ENCODE results near the gene SPATS1. TPM values are rescaled to one million over a fixed set of nuclear protein-coding genes. Genes with fewer than 3 reads are reported as not detected.

The SPATS1 gene
- total RNA-seq, 2 experiments from 2014 or later, result not detected

- no peak overlapping the region for H3K27ac Mint-ChIP-seq
- no peak overlapping the region for H3K4me3 Mint-ChIP-seq
- peaks cover 4% of the 10 kb centered on the region for H3K4me1 Mint-ChIP-seq (ENCODE audit: low read depth)
- no peak for ATAC-seq
- no peaks in the 10 kb centered on the region for H3K36me3 Mint-ChIP-seq (ENCODE audit: low read depth)
- POLR2A ChIA-PET, result no interaction called here
- no peak for DNase-seq
- peaks cover 21% of the 10 kb centered on the region for H3K27me3 Mint-ChIP-seq (ENCODE audit: low read depth)
- CTCF ChIA-PET, result no interaction called here
- H3K9me3 Mint-ChIP-seq (ENCODE audit: insufficient read depth), result no peaks in the 10 kb centered on the region
These were observed 32.6 kb downstream of the SPATS1 start for GRCh38 chr6:44375071-44375470.

GRCh38 chr6:44377484-44377883 lies 35.0 kb downstream of the SPATS1 start:
- POLR2A ChIA-PET, result no interaction called here
- H3K4me3 Mint-ChIP-seq, result no peak overlapping the region

GRCh38 chr6:44377971-44378370 lies 35.5 kb downstream of the SPATS1 start:
- Mint-ChIP-seq H3K27ac (no peak overlapping the region), H3K36me3 (ENCODE audit: low read depth) (no peaks in the 10 kb centered on the region), H3K4me1 (ENCODE audit: low read depth) (peaks cover 1% of the 10 kb centered on the region), H3K27me3 (ENCODE audit: low read depth) (peaks cover 22% of the 10 kb centered on the region), H3K9me3 (ENCODE audit: insufficient read depth) (no peaks in the 10 kb centered on the region), H3K4me3 (no peak overlapping the region)
- no peak for ATAC-seq
- CTCF ChIA-PET, result no interaction called here
- POLR2A ChIA-PET, result no interaction called here
- no peak for DNase-seq

More at GRCh38 chr6:44377484-44377883, 35.0 kb downstream of the SPATS1 start:
- Mint-ChIP-seq H3K27ac (no peak overlapping the region), H3K36me3 (ENCODE audit: low read depth) (no peaks in the 10 kb centered on the region), H3K9me3 (ENCODE audit: insufficient read depth) (no peaks in the 10 kb centered on the region), H3K4me1 (ENCODE audit: low read depth) (peaks cover 4% of the 10 kb centered on the region), H3K27me3 (ENCODE audit: low read depth) (peaks cover 26% of the 10 kb centered on the region)
- no peak for DNase-seq
- CTCF ChIA-PET, result no interaction called here
- ATAC-seq, result no peak

GRCh38 chr6:44381739-44382138 lies 39.3 kb downstream of the SPATS1 start:
- Mint-ChIP-seq H3K27me3 (ENCODE audit: low read depth) (peaks cover 16% of the 10 kb centered on the region), H3K36me3 (ENCODE audit: low read depth) (no peaks in the 10 kb centered on the region), H3K4me3 (no peak overlapping the region), H3K4me1 (ENCODE audit: low read depth) (peaks cover 4% of the 10 kb centered on the region), H3K27ac (no peak overlapping the region), H3K9me3 (ENCODE audit: insufficient read depth) (no peaks in the 10 kb centered on the region)
- ATAC-seq (no peak), DNase-seq (no peak)
- ChIA-PET CTCF (no interaction called here), POLR2A (interaction anchor here (0.6 kb wide), 1 partner anchor 12 kb away, joined by 3 read pairs; no protein-coding TSS in a partner anchor)

- POLR2A ChIA-PET, result interaction anchor here (0.6 to 1.6 kb wide), 3 partner anchors 10 to 1604 kb away, joined by 3 to 7 read pairs (median 4); partner anchors contain the start of gene HSP90AB1
- H3K4me1 Mint-ChIP-seq (ENCODE audit: low read depth), result peaks cover 35% of the 10 kb centered on the region
- DNase-seq, result no peak
- no peak for ATAC-seq
- CTCF ChIA-PET, result interaction anchor here (0.6 to 1.4 kb wide), 2 partner anchors 39 to 73 kb away, joined by 3 to 4 read pairs; partner anchors contain the start of gene AARS2
- H3K4me3 Mint-ChIP-seq, result peak overlapping the region; percentile 97
- peaks cover 12% of the 10 kb centered on the region for H3K27me3 Mint-ChIP-seq (ENCODE audit: low read depth)
- H3K27ac Mint-ChIP-seq, result peak overlapping the region; percentile 99
- no peaks in the 10 kb centered on the region for H3K9me3 Mint-ChIP-seq (ENCODE audit: insufficient read depth)
- H3K36me3 Mint-ChIP-seq (ENCODE audit: low read depth), result peaks cover 24% of the 10 kb centered on the region
These were observed 44.0 kb downstream of the SPATS1 start for GRCh38 chr6:44386364-44386928.

GRCh38 chr6:44386929-44387345 lies 44.5 kb downstream of the SPATS1 start:
- CTCF ChIA-PET, result interaction anchor here (0.6 to 1.4 kb wide), 2 partner anchors 38 to 74 kb away, joined by 3 to 4 read pairs; partner anchors contain the start of gene AARS2
- ATAC-seq, result peak; percentile 7
- H3K9me3 Mint-ChIP-seq (ENCODE audit: insufficient read depth), result no peaks in the 10 kb centered on the region
- POLR2A ChIA-PET, result interaction anchor here (0.6 to 1.6 kb wide), 10 partner anchors 11 to 1844 kb away, joined by 3 to 7 read pairs (median 3); partner anchors contain the start of genes HSP90AB1 and TMEM151B
- peaks cover 29% of the 10 kb centered on the region for H3K36me3 Mint-ChIP-seq (ENCODE audit: low read depth)
- peaks cover 8% of the 10 kb centered on the region for H3K27me3 Mint-ChIP-seq (ENCODE audit: low read depth)
- H3K27ac Mint-ChIP-seq, result peak overlapping the region; percentile 99
- peak overlapping the region; percentile 97 for H3K4me3 Mint-ChIP-seq
- peaks cover 35% of the 10 kb centered on the region for H3K4me1 Mint-ChIP-seq (ENCODE audit: low read depth)
- DNase-seq, result no peak

- Mint-ChIP-seq H3K9me3 (ENCODE audit: insufficient read depth) (no peaks in the 10 kb centered on the region), H3K27me3 (ENCODE audit: low read depth) (peaks cover 8% of the 10 kb centered on the region), H3K4me1 (ENCODE audit: low read depth) (peaks cover 36% of the 10 kb centered on the region), H3K4me3 (peak within 1 kb of the TSS; percentile 97), H3K36me3 (ENCODE audit: low read depth) (peaks cover 34% of the 10 kb centered on the region), H3K27ac (peak within 1 kb of the TSS; percentile 99)
- ATAC-seq, result peak; percentile 94
- ChIA-PET CTCF (interaction anchor here (1.4 kb wide), 1 partner anchor 75 kb away, joined by 4 read pairs; the partner anchor contains the start of gene AARS2), POLR2A (interaction anchor here (0.6 to 1.6 kb wide), 10 partner anchors 10 to 1843 kb away, joined by 3 to 7 read pairs (median 3); partner anchors contain the start of genes HSP90AB1 and TMEM151B)
- peak; percentile 98 for DNase-seq
These were observed 45.1 kb downstream of the SPATS1 start, which contains the start of gene CDC5L for GRCh38 chr6:44387346-44388134. TSS of gene CDC5L (plus strand) at chr6:44387706. CDS start at chr6:44387824, 118 bp downstream.

- Mint-ChIP-seq H3K4me1 (ENCODE audit: low read depth) (peaks cover 36% of the 10 kb centered on the region), H3K36me3 (ENCODE audit: low read depth) (peaks cover 38% of the 10 kb centered on the region), H3K27ac (peak overlapping the region; percentile 99), H3K27me3 (ENCODE audit: low read depth) (peaks cover 8% of the 10 kb centered on the region), H3K4me3 (peak overlapping the region; percentile 97), H3K9me3 (ENCODE audit: insufficient read depth) (no peaks in the 10 kb centered on the region)
- peak; percentile 42 for DNase-seq
- ChIA-PET CTCF (no interaction called here), POLR2A (interaction anchor here (1.0 to 1.6 kb wide), 6 partner anchors 10 to 141 kb away, joined by 3 to 7 read pairs (median 3); partner anchors contain the start of genes HSP90AB1 and TMEM151B)
- ATAC-seq, result no peak
These were observed 45.7 kb downstream of the SPATS1 start for GRCh38 chr6:44388135-44388487.

GRCh38 chr6:44388887-44389286 lies 46.4 kb downstream of the SPATS1 start:
- CTCF ChIA-PET, result no interaction called here
- POLR2A ChIA-PET, result interaction anchor here (0.6 kb wide), 2 partner anchors 136 to 1390 kb away, joined by 3 read pairs; no protein-coding TSS in a partner anchor
- peaks cover 8% of the 10 kb centered on the region for H3K27me3 Mint-ChIP-seq (ENCODE audit: low read depth)
- H3K36me3 Mint-ChIP-seq (ENCODE audit: low read depth), result peaks cover 46% of the 10 kb centered on the region
- no peaks in the 10 kb centered on the region for H3K9me3 Mint-ChIP-seq (ENCODE audit: insufficient read depth)
- H3K27ac Mint-ChIP-seq, result peak overlapping the region; percentile 99
- H3K4me1 Mint-ChIP-seq (ENCODE audit: low read depth), result peaks cover 36% of the 10 kb centered on the region
- ATAC-seq, result no peak
- no peak for DNase-seq
- H3K4me3 Mint-ChIP-seq, result peak overlapping the region; percentile 97

GRCh38 chr6:44390158-44390683 lies 47.8 kb downstream of the SPATS1 start:
- ChIA-PET CTCF (no interaction called here), POLR2A (no interaction called here)
- DNase-seq, result no peak
- peaks cover 55% of the 10 kb centered on the region for H3K36me3 Mint-ChIP-seq (ENCODE audit: low read depth)
- H3K4me3 Mint-ChIP-seq, result no peak overlapping the region
- H3K27me3 Mint-ChIP-seq (ENCODE audit: low read depth), result peaks cover 2% of the 10 kb centered on the region
- H3K27ac Mint-ChIP-seq, result no peak overlapping the region
- H3K4me1 Mint-ChIP-seq (ENCODE audit: low read depth), result peaks cover 36% of the 10 kb centered on the region
- ATAC-seq, result no peak
- H3K9me3 Mint-ChIP-seq (ENCODE audit: insufficient read depth), result no peaks in the 10 kb centered on the region
